A549 (cell line): ENCODE data around the gene LRCH1. TPM values are rescaled to one million over a fixed set of nuclear protein-coding genes. Genes with fewer than 3 reads are reported as not detected.
A peak's percentile ranks its signal among the peaks of the same experiment; 100 is the strongest.

Source experiments
- ATAC-seq, 2 experiments: fragments of 200-7000 bp in 1 of 2; fragments of >200 bp in 1 of 2; cut with Nextera tagmentation in 1 of 2; cut with Tn5 transposase in 1 of 2; 3 replicates each; pipeline versions ENCODE4 v1.8.0 to v1.9.1; 2018 to 2020; ENCODE audit warnings: mild to moderate bottlenecking in 1 of 2, moderate library complexity in 1 of 2
- CTCF ChIA-PET: fragments of 300-600 bp; sonication (Branson Sonifier 250); formaldehyde crosslinking; extraction: SDS; loops from one replicate; lab custom pipeline; 2021; ENCODE audit warnings: antibody characterized with exemption, inconsistent platforms; lab: Yijun Ruan, JAX
- POLR2A ChIA-PET: fragments of 350-600 bp; formaldehyde crosslinking; extraction: SDS; loops from one replicate; lab custom pipeline; 2021; ENCODE audit warnings: antibody characterized with exemption, inconsistent platforms; lab: Yijun Ruan, JAX
- DNase-seq, 2 experiments: peaks; one replicate each; pipeline versions ENCODE4 v3.0.0 to v3.0.0-alpha.2; 2011 to 2016; ENCODE audit warnings: low read depth in 1 of 2, low spot score in 1 of 2
- FAIRE-seq: peaks from 2 replicates; lab custom pipeline; 2011; peaks lifted over from hg19 to GRCh38; lab: Jason Lieb, UNC
- H3K27ac ChIP-seq, 2 experiments: fragments of >200 bp; sonication (Bioruptor Twin); formaldehyde crosslinking; 3 replicates each; pipeline ENCODE4 v1.5.1; 2016 to 2017
- H3K4me1 ChIP-seq: fragments of >200 bp; sonication (Bioruptor Twin); formaldehyde crosslinking; 3 replicates; pipeline ENCODE4 v1.6.1; 2016
- H3K4me2 ChIP-seq: fragments of >200 bp; sonication (Bioruptor Twin); formaldehyde crosslinking; 3 replicates; pipeline ENCODE4 v1.6.1; 2016
- H3K4me3 ChIP-seq: fragments of >200 bp; sonication (Bioruptor Twin); formaldehyde crosslinking; 3 replicates; pipeline ENCODE4 v1.5.1; 2016
- H3K9me3 ChIP-seq: fragments of >200 bp; sonication (Bioruptor Twin); formaldehyde crosslinking; 3 replicates; pipeline ENCODE4 v1.6.1; 2016
- CEBPB ChIP-seq, 2 experiments: fragments of >200 bp in 1 of 2; sonication (Bioruptor Twin) in 1 of 2; formaldehyde crosslinking in 1 of 2; IDR thresholded peaks; 2 replicates each; pipeline ENCODE4 v1.6.1; 2012 to 2016
- EHMT2 ChIP-seq: fragments of 200-600 bp; sonication (generic); IDR thresholded peaks from 2 replicates; pipeline ENCODE4 v1.6.1; 2016; ENCODE audit warnings: antibody characterized with exemption, low read depth, mild to moderate bottlenecking, moderate library complexity
- HOXB13 ChIP-seq: fragments of 250-450 bp; sonication (Bioruptor Pico); IDR thresholded peaks from 2 replicates; pipeline ENCODE4 v1.5.0; 2020; ENCODE audit warnings: low read depth, mild to moderate bottlenecking, moderate library complexity
- JUN ChIP-seq, 2 experiments: fragments of >200 bp; sonication (Bioruptor Twin); formaldehyde crosslinking; IDR thresholded peaks; 2 replicates in 1 of 2; 3 replicates in 1 of 2; pipeline ENCODE4 v1.6.1; 2016 to 2017
- KDM5A ChIP-seq: fragments of 200-600 bp; sonication (generic); IDR thresholded peaks from 2 replicates; pipeline ENCODE4 v1.6.1; 2016; ENCODE audit warnings: antibody characterized with exemption, mild to moderate bottlenecking
- NFE2L2 ChIP-seq: fragments of 150-350 bp; conservative IDR thresholded peaks from 2 replicates; pipeline ENCODE4 v1.6.1; 2014; ENCODE audit warnings: low read length
- NPAS2 ChIP-seq: fragments of 250-450 bp; sonication (Bioruptor Pico); IDR thresholded peaks from 2 replicates; pipeline ENCODE4 v1.8.0; 2022; ENCODE audit warnings: mild to moderate bottlenecking, moderate library complexity, borderline replicate concordance
- PBX3 ChIP-seq: IDR thresholded peaks from 2 replicates; pipeline ENCODE4 v1.6.1; 2012
- PHF8 ChIP-seq: fragments of 200-600 bp; sonication (generic); IDR thresholded peaks from 2 replicates; pipeline ENCODE4 v1.6.1; 2016; ENCODE audit warnings: low read depth, mild to moderate bottlenecking, antibody characterized with exemption, moderate library complexity, borderline replicate concordance
- RAD21 ChIP-seq, 2 experiments: fragments of >200 bp in 1 of 2; sonication (Bioruptor Twin) in 1 of 2; formaldehyde crosslinking in 1 of 2; IDR thresholded peaks in 1 of 2; conservative IDR thresholded peaks in 1 of 2; 2 replicates in 1 of 2; 3 replicates in 1 of 2; pipeline ENCODE4 v1.6.1; 2012 to 2018; ENCODE audit warnings: inconsistent platforms in 1 of 2
- RCOR1 ChIP-seq: fragments of 150-350 bp; IDR thresholded peaks from 2 replicates; pipeline ENCODE4 v1.6.1; 2014; ENCODE audit warnings: antibody characterized with exemption, low read length, low read depth
- REST ChIP-seq: fragments of 200-600 bp; sonication (generic); IDR thresholded peaks from 2 replicates; pipeline ENCODE4 v1.6.1; 2016; ENCODE audit warnings: antibody characterized with exemption, mild to moderate bottlenecking, moderate library complexity
- SREBF2 ChIP-seq: fragments of 450-650 bp; IDR thresholded peaks from 2 replicates; pipeline ENCODE4 v1.6.1; 2014; ENCODE audit warnings: mild to moderate bottlenecking, moderate library complexity
- TFCP2L1 ChIP-seq: fragments of 250-450 bp; sonication (Bioruptor Pico); IDR thresholded peaks from 2 replicates; pipeline ENCODE4 v1.5.0; 2021; ENCODE audit warnings: mild to moderate bottlenecking
- WGBS: methylation state at CpG from one replicate; pipeline ENCODE4 v1.1.6; 2017; ENCODE audit errors: missing lambda C conversion rate; 5-methylcytosine and 5-hydroxymethylcytosine counted together
- polyA plus RNA-seq, 4 experiments: library from polyadenylated mRNA; depleted of rRNA in 3 of 4; stranded (reverse); fragments of >200 nt; fragmentation: RNase III in 1 of 4; extraction: RNeasy Plus Mini Kit Qiagen cat#74134 plus additional on column Dnase treatment in 1 of 4; gene quantifications; 2 replicates in 3 of 4; 3 replicates in 1 of 4; pipeline ENCODE4 v1.2.3, GENCODE V29; 2011 to 2017

LRCH1 gene
- polyA plus RNA-seq, 2 of the 4 experiments (the other 2 are of a cell fraction): 8.5 to 16.4 TPM

- ATAC-seq (peak in 1 of 2 experiments; percentile 39; a peak in 1 of 6 replicates), DNase-seq (no peak), FAIRE-seq (no peak)
- WGBS: 67% methylated on average over 7 of the region's 7 CpGs
- Histone ChIP-seq H3K4me3 (no peak overlapping the region), H3K9me3 (no peaks in the 10 kb centered on the region), H3K4me1 (peaks cover 41% of the 10 kb centered on the region), H3K27ac (0 out of 6 replicates have a peak overlapping the region, but pooled peaks of 1 of the 2 experiments have one; percentile 11), H3K4me2 (no peak overlapping the region)
- CTCF ChIA-PET: no interaction called here
- TF ChIP-seq JUN (IDR thresholded peaks at IDR 0.05): no peak
- TF ChIP-seq PHF8: no peak
- TF ChIP-seq RAD21 (conservative IDR thresholded peaks at IDR 0.05 in 1 of 2, IDR thresholded peaks at IDR 0.05 in 1 of 2): no peak
- TF ChIP-seq HOXB13 (CRISPR knock-in tag): no peak
- no peak for TF ChIP-seq SREBF2
- TF ChIP-seq NFE2L2: no peak
- TF ChIP-seq EHMT2: no peak
- TF ChIP-seq RCOR1: no peak
- TF ChIP-seq CEBPB (IDR thresholded peaks at IDR 0.05): no peak
- no peak for TF ChIP-seq KDM5A
- no peak for TF ChIP-seq NPAS2 (CRISPR knock-in tag)
- TF ChIP-seq PBX3: no peak
- POLR2A ChIA-PET: no interaction called here
Measured at GRCh38 chr13:46526100-46526735, 26.8 kb upstream of the LRCH1 start.

- 38% methylated on average over 3 of the region's 3 CpGs for WGBS
- ChIA-PET CTCF (no interaction called here), POLR2A (no interaction called here)
- no peak for TF ChIP-seq NPAS2 (CRISPR knock-in tag)
- TF ChIP-seq REST: no peak
- ATAC-seq (no peak), FAIRE-seq (no peak), DNase-seq (no peak)
- H3K4me1 ChIP-seq: peaks cover 46% of the 10 kb centered on the region
- peak overlapping the region; percentile 5 to 47; a peak in 1 of 6 replicates for H3K27ac ChIP-seq
- H3K4me3 ChIP-seq: no peak overlapping the region
- no peaks in the 10 kb centered on the region for H3K9me3 ChIP-seq
- H3K4me2 ChIP-seq: peak overlapping the region; percentile 38; the same call in 1 of the 3 replicates
Measured at GRCh38 chr13:46526740-46527139, 26.2 kb upstream of the LRCH1 start.

GRCh38 chr13:46527237-46527636 lies 25.7 kb upstream of the LRCH1 start:
- Histone ChIP-seq H3K9me3 (no peaks in the 10 kb centered on the region), H3K4me1 (peaks cover 50% of the 10 kb centered on the region)
- POLR2A ChIA-PET: no interaction called here
- TF ChIP-seq NPAS2 (CRISPR knock-in tag): no peak
- no peak for TF ChIP-seq TFCP2L1
- TF ChIP-seq, all 56 proteins: peak for 0
- FAIRE-seq (no peak), DNase-seq (peak in 1 of 2 experiments; percentile 20), ATAC-seq (peak in 1 of 2 experiments; percentile 47; a peak in 2 of 6 replicates)
- CTCF ChIA-PET: no interaction called here
- no peak overlapping the region for H3K4me3 ChIP-seq
- H3K27ac ChIP-seq: peak overlapping the region in 1 of 2 experiments; percentile 47; a peak in 1 of 6 replicates
- peak overlapping the region; percentile 38; the same call in 1 of the 3 replicates for H3K4me2 ChIP-seq
- 7% methylated on average over 2 of the region's 2 CpGs for WGBS
